Fibroblast of skin of abdomen (primary cell): Measurements from ENCODE around the gene ZNF80.

Source experiments
- DNase-seq: peaks from one replicate; pipeline ENCODE4 v3.0.0-alpha.2; 2013

ZNF80 gene

DNA sequence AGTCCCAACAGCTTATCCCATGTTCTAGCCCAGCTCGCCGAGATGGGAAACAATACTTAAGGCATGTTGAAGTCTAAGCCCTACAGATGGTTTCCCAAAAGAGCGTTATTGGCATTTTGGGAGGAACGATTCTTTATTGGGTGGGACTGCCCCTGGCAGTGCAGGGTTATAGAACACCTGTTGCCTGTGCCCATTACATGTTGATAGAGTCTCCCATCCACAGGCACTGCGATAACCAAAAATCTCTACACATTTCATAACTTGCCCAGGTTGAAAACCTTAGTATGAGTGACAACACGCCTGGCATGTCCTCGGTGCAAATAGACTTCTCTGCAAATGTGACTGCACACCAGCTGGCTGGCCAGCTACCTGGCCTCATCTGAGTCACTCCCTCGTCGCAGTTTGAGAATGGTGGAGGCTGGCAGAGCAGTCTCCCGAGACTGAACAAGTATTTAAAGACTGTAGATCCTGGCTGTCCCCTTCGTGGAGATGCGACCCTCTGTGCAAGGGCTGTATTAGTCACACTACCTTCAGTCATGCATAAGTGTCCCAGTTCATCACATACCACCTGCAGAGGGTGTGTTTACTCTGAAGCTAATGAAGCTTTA lies 18.7 kb downstream of the ZNF80 start:
- no peak for DNase-seq

DNA sequence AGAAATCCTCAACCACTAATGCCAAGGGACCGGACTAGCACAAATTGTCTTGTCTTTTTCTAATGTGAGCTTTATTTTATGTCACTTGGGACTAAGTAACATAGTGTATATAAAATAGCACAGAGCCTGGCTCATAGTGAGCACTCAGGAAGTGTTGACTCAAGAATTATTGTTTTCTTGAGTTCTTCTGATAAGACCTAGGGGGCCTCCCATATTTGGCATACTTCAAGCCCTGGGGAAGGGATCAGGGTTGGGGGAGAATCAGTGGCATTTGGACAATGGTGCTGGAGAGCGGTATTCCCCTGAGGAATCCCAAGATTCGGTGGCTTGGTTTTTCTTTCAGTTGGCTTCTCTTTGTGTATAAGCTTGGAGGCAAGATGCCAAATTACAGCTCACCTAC lies 19.4 kb downstream of the ZNF80 start:
- no peak for DNase-seq

DNA sequence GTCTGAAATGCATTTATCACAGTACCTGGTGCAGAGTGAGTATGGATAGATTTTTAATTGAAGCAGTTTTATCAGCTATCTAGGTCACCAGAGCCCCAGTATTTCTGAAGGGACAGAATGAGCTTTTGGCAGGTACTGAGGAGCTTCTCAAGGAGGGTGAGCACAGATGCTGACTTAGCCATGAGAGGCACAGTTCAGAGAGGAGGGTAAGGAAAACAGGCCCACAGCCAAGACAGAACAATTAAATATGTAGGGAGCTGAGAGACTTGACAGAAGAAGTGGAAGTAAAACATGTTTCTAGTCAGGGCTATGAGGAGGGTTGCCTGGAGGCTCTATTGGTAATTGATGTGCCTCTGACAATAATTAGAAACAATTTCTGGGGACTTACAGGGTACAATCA lies 20.1 kb downstream of the ZNF80 start:
- DNase-seq, result no peak

DNA sequence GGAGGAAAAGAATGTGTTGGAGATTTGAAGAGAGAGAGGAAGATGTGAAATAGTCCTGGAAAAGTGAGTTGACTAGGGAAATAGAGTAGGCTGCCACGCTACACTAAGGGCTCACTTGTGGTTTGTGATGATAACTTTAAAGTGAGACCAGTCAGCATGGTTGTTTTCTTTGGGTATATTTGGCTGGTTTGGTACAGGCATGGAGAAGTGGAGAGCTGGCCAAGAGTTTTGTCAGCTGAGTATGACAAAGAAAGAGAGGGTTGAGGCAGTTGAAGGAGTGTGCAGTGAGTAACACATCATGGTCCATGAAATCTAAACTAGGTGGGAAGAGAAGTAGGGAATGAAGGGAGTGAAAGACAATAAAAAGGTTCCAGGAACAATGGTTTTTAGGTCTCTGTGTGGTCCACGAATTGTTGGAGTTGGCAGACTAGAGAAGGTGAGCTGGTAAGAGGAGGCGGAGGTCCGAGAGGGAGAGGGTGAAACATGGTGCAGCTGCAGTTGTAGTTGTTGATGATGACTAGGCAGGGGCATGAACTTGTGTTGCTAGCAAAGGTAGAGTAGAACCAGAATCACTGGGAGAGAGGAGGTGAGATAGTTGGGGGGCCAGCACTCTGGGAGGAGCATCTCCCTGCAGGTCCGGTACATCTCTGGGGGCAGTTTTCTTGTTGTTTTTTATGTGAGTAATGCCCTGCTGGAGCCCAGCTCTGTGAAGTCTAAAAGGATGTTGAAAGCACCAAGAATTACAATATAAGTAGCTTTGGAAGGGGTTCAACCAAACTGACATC lies 21.0 kb downstream of the ZNF80 start:
- DNase-seq, result no peak

DNA sequence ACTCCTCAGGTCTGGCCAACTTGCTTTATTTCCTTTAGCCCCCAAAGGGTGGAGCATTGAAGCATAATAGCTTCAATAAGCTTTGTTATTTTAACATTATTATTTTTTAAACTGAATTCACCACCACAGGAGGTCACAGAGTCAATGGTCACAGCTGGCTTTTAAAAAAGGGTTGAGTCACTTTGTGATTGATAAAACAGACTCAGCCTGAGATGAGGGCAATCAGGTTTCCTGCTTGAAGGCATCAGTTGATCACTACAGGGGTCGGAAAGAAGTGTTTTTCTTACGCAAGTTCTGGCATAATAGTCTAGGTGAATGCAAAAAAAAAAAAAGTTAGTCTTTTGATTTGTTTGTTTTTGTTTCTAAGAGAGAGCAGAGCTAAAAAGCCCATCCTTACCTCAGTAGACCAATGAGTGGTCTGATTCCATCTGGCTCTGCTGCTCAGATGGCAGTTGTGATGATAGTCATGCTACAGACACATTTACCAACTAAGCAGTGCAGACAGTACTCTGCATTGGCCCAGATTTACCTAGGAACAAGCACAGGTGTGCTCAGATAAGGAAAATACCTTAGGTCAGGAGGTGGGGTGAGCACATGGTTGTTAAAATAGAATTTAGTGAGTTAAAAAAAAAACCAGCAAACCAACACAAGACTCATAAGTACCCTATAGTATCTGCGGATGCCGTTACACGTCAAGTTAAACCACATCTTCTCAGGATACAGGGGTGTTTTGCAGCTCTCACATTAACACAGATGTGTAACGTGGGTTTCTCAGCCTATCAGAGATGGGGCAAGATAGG lies 22.6 kb downstream of the ZNF80 start:
- DNase-seq, result no peak

DNA sequence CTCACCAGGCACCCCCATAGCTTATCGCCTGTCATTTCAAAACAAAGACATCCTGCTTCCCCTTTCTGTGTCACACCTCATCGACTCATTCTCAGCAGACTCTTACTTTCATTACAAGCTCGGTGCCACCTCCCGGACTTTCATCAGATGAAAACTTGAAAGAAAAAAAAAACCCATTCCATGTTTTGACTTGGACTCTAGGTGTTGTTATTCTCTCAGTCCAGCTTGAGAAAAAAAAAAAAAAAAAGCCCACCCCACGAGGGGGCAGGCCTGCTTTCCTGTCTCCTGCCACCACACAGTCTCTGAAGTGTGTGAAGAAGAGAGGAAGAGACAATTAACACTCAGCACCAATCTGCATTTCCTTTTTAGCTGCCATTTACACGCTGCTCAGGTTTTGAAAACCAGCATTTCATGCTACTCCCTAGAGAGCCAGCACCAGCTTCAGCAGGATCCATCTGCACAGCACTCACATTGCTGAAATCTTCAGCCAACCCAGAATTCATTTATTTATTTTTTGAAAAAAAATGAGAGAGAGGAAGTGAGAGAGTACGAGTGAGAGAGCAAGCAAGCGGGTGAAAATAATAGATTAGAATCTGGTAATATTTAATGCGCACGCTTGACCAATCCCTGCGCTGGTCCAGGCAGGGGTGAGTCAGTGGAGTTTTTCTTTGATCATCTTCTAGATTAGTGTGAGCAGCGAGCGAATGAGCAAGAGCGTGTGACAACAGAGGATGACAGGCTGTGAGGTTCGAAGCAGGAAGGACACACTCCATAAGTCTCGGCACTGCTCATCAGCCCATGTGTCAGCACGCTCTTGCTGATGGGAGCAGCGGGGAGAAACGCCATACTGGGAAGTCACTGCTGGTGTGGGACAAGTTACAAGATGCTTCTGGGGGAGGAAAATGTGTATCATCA lies 23.5 kb downstream of the ZNF80 start:
- DNase-seq, result peak; percentile 68

DNA sequence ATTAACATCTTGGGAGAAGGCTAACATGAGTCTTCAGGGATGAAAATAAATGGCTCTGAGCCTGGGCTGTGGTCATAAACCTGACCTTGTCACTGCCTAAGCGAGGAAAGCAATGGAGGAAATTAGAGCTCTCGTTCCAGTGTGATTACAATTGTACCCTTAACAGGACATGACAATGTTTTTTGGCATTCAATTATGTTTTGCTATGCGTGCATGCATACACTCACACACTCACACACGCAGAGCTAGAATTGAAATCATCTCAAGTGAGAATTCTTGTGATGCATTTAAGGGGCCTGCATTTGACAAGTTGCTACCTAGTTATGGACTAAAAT lies 24.1 kb downstream of the ZNF80 start:
- peak; percentile 40 for DNase-seq

DNA sequence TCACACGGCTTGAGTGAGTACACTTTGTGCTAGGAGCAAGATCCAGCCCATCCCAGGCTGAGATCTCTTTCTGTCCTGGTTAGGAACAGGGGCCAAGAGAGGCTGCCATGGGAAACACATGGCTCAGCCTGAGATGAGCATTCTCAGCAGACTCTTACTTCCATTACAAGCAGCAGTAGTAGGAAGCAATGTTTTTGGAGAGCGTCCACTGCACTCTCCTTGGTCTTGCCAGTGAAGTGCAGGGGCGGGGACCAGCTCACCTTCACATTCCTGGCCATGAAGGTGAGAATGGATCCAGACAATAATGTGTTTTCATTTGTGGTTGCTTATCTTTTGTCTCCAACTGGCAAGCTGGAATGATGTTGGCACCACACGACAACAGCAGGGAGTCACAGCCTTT lies 24.7 kb downstream of the ZNF80 start:
- DNase-seq, result no peak

DNA sequence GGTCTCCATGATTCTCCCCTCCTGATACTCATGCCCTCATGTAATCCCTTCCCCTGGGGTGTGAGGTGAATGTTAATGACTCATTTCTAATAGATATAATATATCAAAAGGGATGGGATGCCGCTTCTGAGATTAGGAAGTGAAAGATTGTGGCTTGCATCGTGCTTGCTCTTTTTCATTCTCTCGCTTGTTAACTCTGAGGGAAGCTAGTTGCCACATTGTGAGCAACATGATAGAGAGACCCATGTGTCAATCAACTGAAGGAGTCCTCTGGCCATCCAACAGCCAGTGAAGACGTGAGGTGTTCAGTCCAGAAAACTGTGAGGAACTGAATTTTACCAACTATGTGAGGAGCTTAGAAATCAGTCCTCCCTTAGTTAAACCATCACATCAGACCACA lies 29.6 kb downstream of the ZNF80 start:
- no peak for DNase-seq

DNA sequence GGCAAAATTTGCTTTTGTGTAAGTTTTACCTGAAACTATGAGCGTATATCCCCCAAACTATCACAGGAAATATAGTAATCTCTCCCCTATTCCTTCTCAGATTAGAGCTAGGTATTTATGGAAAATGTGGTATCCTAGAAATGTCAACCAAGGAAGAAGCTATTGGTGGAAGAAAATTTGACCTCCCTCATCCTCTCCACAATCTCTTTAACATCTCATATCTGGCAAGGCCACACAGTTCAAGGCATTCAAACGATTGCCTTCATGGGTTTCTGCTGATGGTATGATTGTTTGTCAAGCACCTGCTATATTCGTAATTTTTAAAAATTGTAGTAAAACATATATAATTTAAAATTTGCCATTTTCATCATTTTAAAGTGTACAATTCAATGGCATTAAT lies 31.0 kb downstream of the ZNF80 start:
- DNase-seq, result no peak

DNA sequence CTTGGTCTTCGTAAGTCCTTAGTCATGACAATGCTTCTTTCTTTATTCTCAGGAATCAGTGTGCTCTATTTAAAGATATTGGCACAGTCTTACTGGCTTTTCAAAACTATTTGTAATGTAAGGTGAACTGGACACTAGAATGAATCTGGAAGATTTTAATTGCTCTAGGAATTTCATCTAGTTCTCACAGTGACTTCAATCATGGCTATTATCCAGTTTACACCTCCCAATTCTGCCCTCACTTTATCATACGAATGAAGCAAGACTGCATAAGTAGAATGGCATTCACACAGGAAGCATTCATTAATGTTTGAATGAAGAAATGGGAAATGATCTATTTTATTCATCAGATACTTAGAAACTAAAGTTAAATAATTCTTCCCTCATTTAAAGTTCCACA lies 31.8 kb downstream of the ZNF80 start:
- DNase-seq, result no peak

DNA sequence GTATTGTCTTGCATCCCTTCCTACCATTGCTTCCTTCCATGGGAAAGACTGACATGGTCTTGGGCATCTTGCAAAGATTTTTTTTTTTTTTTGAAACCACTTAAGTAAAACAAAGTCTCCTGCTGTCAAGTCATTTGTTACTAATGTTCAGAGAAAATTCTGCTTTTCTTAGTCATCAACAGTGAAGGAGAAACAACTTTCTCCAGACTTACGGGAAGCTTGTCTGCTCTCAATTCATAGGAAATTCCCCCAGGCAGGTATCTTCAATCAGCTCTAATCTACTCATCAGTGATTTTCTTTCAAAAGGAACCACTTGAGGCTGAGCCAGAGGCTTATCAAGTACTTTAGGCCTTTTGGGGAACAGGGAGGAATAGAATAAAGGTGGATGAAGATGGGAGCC lies 42.6 kb downstream of the ZNF80 start:
- no peak for DNase-seq

DNA sequence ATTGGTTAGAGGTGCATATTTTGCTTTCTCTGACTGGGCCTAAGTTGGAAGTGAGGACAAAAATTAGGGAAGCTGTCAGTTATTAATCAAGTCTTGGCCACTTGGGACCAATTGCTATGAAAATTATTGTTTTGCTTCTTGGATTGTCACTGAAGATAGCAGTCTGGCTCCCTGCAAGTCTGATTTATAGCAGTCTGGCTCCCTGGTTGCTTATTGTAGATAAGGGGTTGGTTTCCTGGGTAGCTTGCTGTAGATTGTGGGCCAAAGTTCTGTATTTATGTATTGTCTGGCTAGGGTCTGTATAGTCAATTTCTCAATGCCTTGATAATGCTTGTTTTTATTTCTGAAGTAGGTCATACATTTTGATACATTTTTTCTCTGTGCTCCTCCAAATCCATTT lies 45.2 kb downstream of the ZNF80 start:
- no peak for DNase-seq

DNA sequence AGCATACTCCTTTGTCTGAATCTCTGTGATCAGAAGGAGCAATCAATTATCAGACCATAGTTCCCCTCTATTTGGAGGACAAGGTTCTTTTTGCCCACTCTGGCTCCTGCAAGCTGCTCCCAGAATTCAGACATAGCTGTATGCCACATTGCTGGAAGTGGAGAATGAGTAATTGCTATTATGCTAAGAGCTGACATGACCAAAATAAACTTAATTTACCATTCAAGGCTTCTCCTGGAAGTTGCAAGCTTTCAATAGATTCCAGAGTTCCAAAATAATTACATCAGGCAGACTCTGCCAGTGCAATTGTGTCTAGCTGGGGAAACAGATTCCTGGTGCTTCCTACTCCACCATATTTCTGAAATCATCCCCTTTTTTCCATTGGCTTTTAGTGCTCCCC lies 50.9 kb downstream of the ZNF80 start:
- DNase-seq, result no peak
